GM12801 (cell line): ENCODE measurements around the gene DBNDD1.

Experiments
- TF ChIP-seq, protein P1 (sequence below): IDR thresholded peaks from one replicate; pipeline ENCODE4 v1.5.1; 2011; ENCODE audit warnings: control low read depth; ENCODE audit not compliant: insufficient read length; ENCODE audit errors: extremely low read depth

DBNDD1 gene

DNA sequence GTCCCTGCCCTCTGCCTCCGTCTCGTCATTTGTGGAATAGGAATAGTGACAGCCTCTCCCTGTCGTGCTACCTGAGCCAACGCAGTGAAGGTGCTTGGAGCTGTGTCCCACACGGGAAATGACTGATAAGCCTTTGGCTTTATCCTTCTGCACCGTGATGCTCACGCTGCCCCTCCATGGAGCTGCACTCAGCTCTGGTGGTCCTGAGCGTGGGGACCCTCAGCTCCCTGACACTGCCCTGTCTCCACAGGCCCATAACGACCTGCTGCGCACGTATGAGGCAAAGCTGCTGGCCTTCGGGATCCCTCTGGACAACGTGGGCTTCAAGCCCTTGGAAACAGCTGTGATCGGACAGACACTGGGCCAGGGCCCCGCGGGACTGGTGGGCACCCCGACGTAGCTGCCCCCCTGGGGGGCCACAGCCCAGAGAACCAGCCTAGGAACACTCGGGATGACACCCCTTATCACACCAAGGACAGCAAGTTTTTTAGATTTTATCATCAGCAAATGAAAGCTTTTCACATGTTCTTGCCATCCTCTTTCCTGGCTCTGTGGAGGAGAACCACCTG lies 23.8 kb upstream of the DBNDD1 start:
- TF ChIP-seq, protein P1, sequence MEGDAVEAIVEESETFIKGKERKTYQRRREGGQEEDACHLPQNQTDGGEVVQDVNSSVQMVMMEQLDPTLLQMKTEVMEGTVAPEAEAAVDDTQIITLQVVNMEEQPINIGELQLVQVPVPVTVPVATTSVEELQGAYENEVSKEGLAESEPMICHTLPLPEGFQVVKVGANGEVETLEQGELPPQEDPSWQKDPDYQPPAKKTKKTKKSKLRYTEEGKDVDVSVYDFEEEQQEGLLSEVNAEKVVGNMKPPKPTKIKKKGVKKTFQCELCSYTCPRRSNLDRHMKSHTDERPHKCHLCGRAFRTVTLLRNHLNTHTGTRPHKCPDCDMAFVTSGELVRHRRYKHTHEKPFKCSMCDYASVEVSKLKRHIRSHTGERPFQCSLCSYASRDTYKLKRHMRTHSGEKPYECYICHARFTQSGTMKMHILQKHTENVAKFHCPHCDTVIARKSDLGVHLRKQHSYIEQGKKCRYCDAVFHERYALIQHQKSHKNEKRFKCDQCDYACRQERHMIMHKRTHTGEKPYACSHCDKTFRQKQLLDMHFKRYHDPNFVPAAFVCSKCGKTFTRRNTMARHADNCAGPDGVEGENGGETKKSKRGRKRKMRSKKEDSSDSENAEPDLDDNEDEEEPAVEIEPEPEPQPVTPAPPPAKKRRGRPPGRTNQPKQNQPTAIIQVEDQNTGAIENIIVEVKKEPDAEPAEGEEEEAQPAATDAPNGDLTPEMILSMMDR, result no peak

DNA sequence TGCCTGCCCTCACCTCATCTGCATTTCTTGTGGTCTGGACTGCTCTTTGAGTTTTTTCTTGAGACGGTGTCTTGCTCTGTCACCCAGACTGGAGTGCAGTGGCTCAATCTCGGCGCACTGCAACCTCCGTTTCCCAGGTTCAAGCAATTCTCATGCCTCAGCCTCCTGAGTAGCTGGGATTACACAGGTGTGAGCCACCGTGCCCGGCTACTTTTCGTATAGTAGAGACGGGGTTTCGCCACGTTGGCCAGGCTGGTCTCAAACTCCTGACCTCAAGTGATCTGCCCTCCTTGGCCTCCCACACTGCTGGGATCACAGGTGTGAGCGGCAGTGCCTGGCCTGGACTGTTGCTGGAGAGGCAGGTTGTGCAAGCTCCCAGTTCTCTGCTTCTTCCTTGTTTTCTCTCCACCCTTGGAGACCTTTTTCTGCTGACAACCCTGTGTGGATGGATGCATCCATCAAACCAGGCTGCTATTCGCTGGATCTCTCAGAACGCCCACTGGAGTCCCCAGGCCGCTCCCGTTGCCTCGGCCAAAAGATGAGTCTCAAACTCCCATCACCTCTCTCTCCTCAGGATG lies 22.7 kb upstream of the DBNDD1 start:
- TF ChIP-seq, protein P1, result no peak

DNA sequence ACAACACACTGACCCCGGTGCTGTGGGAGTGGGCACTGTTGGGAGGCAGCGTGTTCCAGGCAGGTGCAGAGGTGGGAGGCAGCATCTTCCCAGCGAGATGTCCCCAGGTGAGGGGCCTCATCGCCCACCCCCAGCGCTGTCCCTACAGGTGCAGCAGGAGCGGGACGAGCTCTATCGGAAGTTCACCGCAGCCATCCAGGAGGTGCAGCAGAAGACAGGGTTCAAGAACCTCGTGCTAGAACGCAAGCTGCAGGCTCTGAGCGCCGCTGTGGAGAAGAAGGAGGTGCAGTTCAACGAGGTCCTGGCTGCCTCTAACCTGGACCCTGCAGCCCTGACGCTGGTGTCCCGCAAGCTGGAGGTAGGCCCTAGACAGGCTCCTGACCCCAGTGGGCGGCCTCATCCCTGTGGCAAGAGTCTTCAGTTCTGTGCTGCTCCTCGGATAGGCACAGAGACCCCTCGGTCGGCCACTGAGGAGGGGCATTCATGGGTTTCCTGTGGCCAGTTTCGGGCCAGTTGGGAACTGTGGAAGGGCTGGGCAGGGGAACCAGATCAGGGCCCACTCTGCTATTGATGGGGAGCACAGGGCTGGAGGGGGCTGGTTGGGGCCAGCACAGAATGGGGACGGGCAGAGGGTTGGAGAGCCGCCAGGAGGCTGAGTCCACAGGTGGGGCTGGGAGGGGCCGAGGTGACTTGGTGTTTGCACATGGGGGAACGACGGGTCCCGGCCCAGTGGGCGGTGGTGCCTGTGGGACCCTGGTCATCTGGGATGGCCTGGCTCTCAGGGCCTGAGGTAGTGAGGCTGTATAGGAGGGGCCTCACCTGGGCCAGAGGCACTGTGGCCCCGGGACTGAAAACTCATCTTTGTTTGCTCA lies 21.1 kb upstream of the DBNDD1 start:
- TF ChIP-seq, protein P1, result no peak

DNA sequence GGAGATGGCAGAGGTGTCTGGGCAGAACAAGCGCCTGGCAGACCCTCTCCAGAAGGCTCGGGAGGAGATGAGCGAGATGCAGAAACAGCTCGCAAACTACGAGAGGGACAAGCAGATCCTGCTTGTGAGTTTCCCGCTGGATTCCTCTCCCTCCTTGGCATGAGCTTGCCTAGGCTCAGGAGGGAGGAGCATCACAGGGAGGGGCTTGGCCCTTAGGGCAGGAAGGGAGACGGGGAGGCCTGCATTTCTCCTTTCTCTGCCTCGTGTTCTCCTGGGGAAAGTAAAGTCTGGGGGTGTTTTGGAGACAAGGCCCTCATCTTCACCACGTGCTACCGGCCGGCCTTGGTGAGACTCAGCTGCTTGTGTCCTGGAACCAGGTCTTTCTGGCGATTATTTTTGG lies 18.0 kb upstream of the DBNDD1 start:
- TF ChIP-seq, protein P1, result no peak

DNA sequence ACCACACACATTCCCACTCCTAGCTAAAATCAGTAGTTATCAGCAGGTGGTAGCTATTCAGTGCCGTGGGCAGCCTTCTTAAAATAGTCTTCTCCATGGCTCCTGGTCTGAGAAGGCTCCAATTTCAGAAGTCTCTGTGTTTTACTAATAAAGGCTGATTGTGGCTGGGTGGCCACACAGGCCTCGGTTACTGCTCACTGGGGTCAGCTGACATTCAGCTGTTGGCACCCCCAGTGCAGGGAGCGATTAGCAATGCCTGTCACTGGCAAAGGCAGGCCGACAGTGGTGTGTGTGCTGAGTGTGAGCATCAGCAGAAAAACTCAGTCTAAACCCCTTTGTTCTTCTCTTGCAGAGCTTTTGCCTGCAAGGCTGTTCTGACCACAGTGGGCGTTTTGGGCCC lies 16.6 kb upstream of the DBNDD1 start:
- TF ChIP-seq, protein P1, result no peak

DNA sequence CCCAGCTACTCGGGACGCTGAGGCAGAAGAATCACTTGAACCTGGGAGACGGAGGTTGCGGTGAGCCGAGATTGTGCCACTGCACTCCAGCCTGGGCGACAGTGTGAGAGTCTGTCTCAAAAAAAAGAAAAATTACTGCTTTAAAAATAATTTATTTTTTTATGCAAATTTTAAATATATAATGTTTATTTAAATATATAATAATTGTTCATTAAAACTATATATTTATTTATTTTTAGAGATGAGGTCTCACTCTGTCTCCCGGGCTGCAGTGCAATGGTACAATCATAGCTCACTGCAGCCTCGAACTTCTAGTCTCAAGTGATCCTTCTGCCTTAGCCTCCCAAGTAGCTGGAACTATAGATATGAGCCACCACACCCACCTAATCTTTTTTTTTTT lies 15.2 kb upstream of the DBNDD1 start:
- TF ChIP-seq, protein P1, result no peak

DNA sequence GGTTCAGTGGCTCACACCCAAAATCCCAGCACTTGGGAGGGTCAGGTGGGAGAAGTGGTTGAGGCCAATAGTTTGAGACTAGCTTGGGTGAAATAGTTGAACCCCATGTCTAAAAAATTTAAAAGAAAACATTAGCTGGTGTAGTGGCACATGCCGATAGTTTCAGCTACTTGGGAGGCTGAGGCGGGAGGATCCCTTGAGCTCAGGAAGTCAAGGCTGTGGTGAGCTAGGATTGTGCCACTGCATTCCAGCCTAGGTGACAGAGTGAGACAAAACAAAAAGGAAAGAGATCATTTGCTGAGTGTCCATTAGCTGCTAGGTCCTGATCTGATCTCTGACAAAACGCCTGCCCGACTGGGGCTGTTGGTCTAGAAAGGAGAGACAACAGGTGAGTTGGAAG lies 14.1 kb upstream of the DBNDD1 start:
- TF ChIP-seq, protein P1, result no peak
